Trophoblast cell (in vitro differentiated cells and primary cell): ENCODE results near the gene PARPBP.
A peak's percentile ranks its signal among the peaks of the same experiment; 100 is the strongest.

Experiments
- DNase-seq, 2 donors: peaks; one replicate each; pipeline ENCODE4 v3.0.0-alpha.2; 2016
- H2AFZ ChIP-seq: 2 replicates; pipeline ENCODE4 v1.6.1; 2013; ENCODE audit warnings: low read length, moderate library complexity, mild to moderate bottlenecking; ENCODE audit not compliant: insufficient read depth, poor library complexity
- H2AK5ac ChIP-seq: 2 replicates; pipeline ENCODE4 v1.6.1; 2013; ENCODE audit warnings: mild to moderate bottlenecking, low read length
- H2BK120ac ChIP-seq: 2 replicates; pipeline ENCODE4 v1.6.1; 2013; ENCODE audit warnings: low read length, mild to moderate bottlenecking, moderate library complexity; ENCODE audit not compliant: insufficient read depth, poor library complexity
- H2BK12ac ChIP-seq: 2 replicates; pipeline ENCODE4 v1.6.1; 2013; ENCODE audit warnings: mild to moderate bottlenecking, low read length, moderate library complexity
- H2BK5ac ChIP-seq: 2 replicates; pipeline ENCODE4 v1.6.1; 2013; ENCODE audit warnings: low read length, low read depth, moderate library complexity, mild to moderate bottlenecking; ENCODE audit not compliant: poor library complexity
- H3K14ac ChIP-seq: 2 replicates; pipeline ENCODE4 v1.6.1; 2013; ENCODE audit warnings: mild to moderate bottlenecking, low read length
- H3K18ac ChIP-seq: 2 replicates; pipeline ENCODE4 v1.6.1; 2013; ENCODE audit warnings: mild to moderate bottlenecking, low read length
- H3K23ac ChIP-seq: 2 replicates; pipeline ENCODE4 v1.6.1; 2013; ENCODE audit warnings: low read length
- H3K27ac ChIP-seq: 2 replicates; pipeline ENCODE4 v1.5.1; 2013; ENCODE audit warnings: low read depth, mild to moderate bottlenecking, inconsistent platforms, low read length, moderate library complexity
- H3K27me3 ChIP-seq: 2 replicates; pipeline ENCODE4 v1.6.1; 2013; ENCODE audit warnings: inconsistent platforms, mild to moderate bottlenecking, low read length, moderate library complexity; ENCODE audit not compliant: insufficient read depth
- H3K36me3 ChIP-seq, 2 experiments: 1 replicate in 1 of 2; 2 replicates in 1 of 2; pipeline ENCODE4 v1.6.1; 2013; ENCODE audit warnings: low read length in 2 of 2, mild to moderate bottlenecking in 2 of 2, moderate library complexity in 1 of 2; ENCODE audit not compliant: insufficient read depth in 2 of 2, control insufficient read depth in 1 of 2
- H3K4ac ChIP-seq: 2 replicates; pipeline ENCODE4 v1.6.1; 2013; ENCODE audit warnings: low read depth, mild to moderate bottlenecking, low read length, moderate library complexity
- H3K4me1 ChIP-seq, 2 experiments: 1 replicate in 1 of 2; 2 replicates in 1 of 2; pipeline ENCODE4 v1.6.1; 2013; ENCODE audit warnings: low read length in 2 of 2, mild to moderate bottlenecking in 2 of 2, moderate library complexity in 1 of 2; ENCODE audit not compliant: insufficient read depth in 2 of 2, control insufficient read depth in 1 of 2
- H3K4me2 ChIP-seq: 2 replicates; pipeline ENCODE4 v1.6.1; 2013; ENCODE audit warnings: inconsistent platforms, mild to moderate bottlenecking, low read length, moderate library complexity
- H3K4me3 ChIP-seq: 2 replicates; pipeline ENCODE4 v1.5.1; 2013; ENCODE audit warnings: mild to moderate bottlenecking, low read depth, low read length, inconsistent platforms
- H3K79me1 ChIP-seq: one replicate; pipeline ENCODE4 v1.6.1; 2013; ENCODE audit warnings: low read length
- H3K79me2 ChIP-seq: 2 replicates; pipeline ENCODE4 v1.6.1; 2013; ENCODE audit warnings: low read length, mild to moderate bottlenecking; ENCODE audit not compliant: control insufficient read depth, insufficient read depth, poor library complexity
- H3K9ac ChIP-seq: 2 replicates; pipeline ENCODE4 v1.6.1; 2013; ENCODE audit warnings: mild to moderate bottlenecking, low read length
- H3K9me3 ChIP-seq: 2 replicates; pipeline ENCODE4 v1.6.1; 2013; ENCODE audit warnings: low read depth, mild to moderate bottlenecking, control low read depth, inconsistent platforms, low read length; ENCODE audit not compliant: insufficient read depth
- H4K12ac ChIP-seq: 2 replicates; pipeline ENCODE4 v1.6.1; 2013; ENCODE audit warnings: low read depth, mild to moderate bottlenecking, low read length, moderate library complexity
- H4K8ac ChIP-seq: 2 replicates; pipeline ENCODE4 v1.6.1; 2013; ENCODE audit warnings: low read depth, mild to moderate bottlenecking, low read length, moderate library complexity
- H4K91ac ChIP-seq: one replicate; pipeline ENCODE4 v1.6.1; 2013; ENCODE audit warnings: low read depth, mild to moderate bottlenecking, low read length, moderate library complexity
- WGBS: extraction: QIAGEN DNeasy Blood & Tissue Kit; methylation state at CpG from one replicate; pipeline ENCODE4 v1.1.7; 2013; ENCODE audit warnings: missing lambda C conversion rate; ENCODE audit not compliant: insufficient read length, insufficient coverage; ENCODE audit errors: extremely low coverage; 5-methylcytosine and 5-hydroxymethylcytosine counted together

Gene PARPBP

DNA sequence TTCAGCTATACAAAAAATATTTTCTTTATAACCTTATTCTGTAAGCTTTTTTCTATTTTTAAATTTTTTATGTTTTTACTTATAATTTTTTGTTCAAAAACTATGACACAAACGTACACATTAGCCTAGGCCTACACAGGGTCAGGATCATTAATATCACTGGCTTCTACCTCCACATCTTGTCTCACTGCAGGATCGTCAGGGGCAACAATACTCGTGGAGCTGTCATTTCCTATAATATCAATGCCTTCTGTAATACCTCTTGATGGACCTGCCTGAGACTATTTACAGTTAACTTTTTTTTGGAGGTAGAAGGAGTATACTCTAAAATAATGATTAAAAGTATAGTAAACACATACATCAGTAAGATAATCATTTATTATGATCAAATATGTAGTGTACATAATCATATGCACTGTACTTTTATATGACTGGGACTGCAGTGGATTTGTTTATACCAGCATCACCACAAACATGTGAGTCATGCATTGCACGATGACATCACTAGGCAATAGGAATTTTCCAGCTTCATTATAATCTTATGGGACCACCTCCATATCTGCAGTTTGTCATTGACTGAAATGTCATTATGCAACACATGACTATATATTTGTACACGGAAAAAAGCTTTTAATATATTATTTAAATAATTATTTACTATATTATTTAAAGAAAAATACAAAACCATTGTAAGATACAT lies 96.2 kb downstream of the PARPBP start:
- no peak overlapping the region for H4K12ac ChIP-seq
- no peaks in the 10 kb centered on the region for H3K27me3 ChIP-seq
- WGBS, result no CpG with 5 or more reads among the region's 5 CpGs
- no peaks in the 10 kb centered on the region for H3K9me3 ChIP-seq
- H2AK5ac ChIP-seq, result no peak overlapping the region
- H4K91ac ChIP-seq, result no peak overlapping the region
- H3K4ac ChIP-seq, result no peak overlapping the region
- no peak overlapping the region for H3K14ac ChIP-seq
- H3K79me1 ChIP-seq, result no peaks in the 10 kb centered on the region
- peak; percentile 53 to 87 for DNase-seq
- no peaks in the 10 kb centered on the region for H3K36me3 ChIP-seq
- no peak overlapping the region for H2BK120ac ChIP-seq
- H2BK5ac ChIP-seq, result no peak overlapping the region
- H2AFZ ChIP-seq, result no peak overlapping the region
- H3K4me3 ChIP-seq, result no peak overlapping the region
- no peak overlapping the region for H3K4me2 ChIP-seq
- H3K18ac ChIP-seq, result no peak overlapping the region
- no peak overlapping the region for H2BK12ac ChIP-seq
- no peaks in the 10 kb centered on the region for H3K79me2 ChIP-seq
- H3K23ac ChIP-seq, result no peak overlapping the region
- no peak overlapping the region for H3K9ac ChIP-seq
- no peak overlapping the region for H3K27ac ChIP-seq
- H3K4me1 ChIP-seq, result no peaks in the 10 kb centered on the region
- H4K8ac ChIP-seq, result no peak overlapping the region

- Histone ChIP-seq H3K4me2 (no peak overlapping the region), H2BK5ac (no peak overlapping the region), H3K4me3 (no peak overlapping the region), H3K27ac (no peak overlapping the region), H3K14ac (no peak overlapping the region), H3K18ac (no peak overlapping the region), H4K12ac (no peak overlapping the region), H4K8ac (no peak overlapping the region), H3K36me3 (no peaks in the 10 kb centered on the region), H2BK120ac (no peak overlapping the region), H3K79me1 (no peaks in the 10 kb centered on the region), H3K27me3 (no peaks in the 10 kb centered on the region), H3K79me2 (no peaks in the 10 kb centered on the region), H3K9ac (no peak overlapping the region), H2AK5ac (no peak overlapping the region), H3K4ac (no peak overlapping the region), H3K9me3 (no peaks in the 10 kb centered on the region), H2BK12ac (no peak overlapping the region), H3K4me1 (no peaks in the 10 kb centered on the region), H3K23ac (no peak overlapping the region), H4K91ac (no peak overlapping the region), H2AFZ (no peak overlapping the region)
- DNase-seq, result no peak
Measured at GRCh38 chr12:102220736-102221135, 100.8 kb downstream of the PARPBP start.

GRCh38 chr12:102227954-102228353 lies 108.0 kb downstream of the PARPBP start:
- Histone ChIP-seq H3K27me3 (no peaks in the 10 kb centered on the region), H2BK12ac (no peak overlapping the region), H3K36me3 (no peaks in the 10 kb centered on the region), H2AK5ac (no peak overlapping the region), H3K4me3 (no peak overlapping the region), H3K9me3 (no peaks in the 10 kb centered on the region), H3K18ac (no peak overlapping the region), H4K12ac (no peak overlapping the region), H3K79me1 (no peaks in the 10 kb centered on the region), H2BK5ac (no peak overlapping the region), H4K91ac (no peak overlapping the region), H2BK120ac (no peak overlapping the region), H2AFZ (no peak overlapping the region), H3K14ac (no peak overlapping the region), H3K23ac (no peak overlapping the region), H3K4me1 (no peaks in the 10 kb centered on the region), H3K79me2 (no peaks in the 10 kb centered on the region), H3K4ac (no peak overlapping the region), H3K27ac (no peak overlapping the region), H3K4me2 (no peak overlapping the region), H4K8ac (no peak overlapping the region), H3K9ac (no peak overlapping the region)
- DNase-seq, result no peak
- no CpG with 5 or more reads among the region's 5 CpGs for WGBS

DNA sequence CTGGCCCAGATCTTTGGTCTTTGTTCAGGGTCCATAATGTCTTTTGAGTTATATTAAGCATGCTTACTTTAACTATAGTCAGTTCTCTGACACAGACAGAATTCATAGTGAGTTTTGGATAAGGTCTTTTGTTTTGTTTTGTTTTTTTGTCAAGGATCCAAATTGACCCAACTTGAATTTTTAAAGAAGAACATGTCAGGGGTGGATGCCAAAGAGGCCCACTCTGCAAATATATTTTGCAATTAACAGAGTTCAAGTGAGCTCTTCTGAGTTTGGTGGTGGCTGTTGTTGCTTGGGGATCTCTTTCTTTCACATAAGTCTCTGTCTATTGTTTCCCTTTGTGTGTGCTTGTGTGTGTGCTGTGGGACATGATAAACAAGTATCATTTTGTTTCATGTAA lies 112.1 kb downstream of the PARPBP start:
- H4K91ac ChIP-seq, result no peak overlapping the region
- no peak overlapping the region for H3K4me2 ChIP-seq
- no peak overlapping the region for H2BK5ac ChIP-seq
- H3K27me3 ChIP-seq, result no peaks in the 10 kb centered on the region
- no peak overlapping the region for H3K18ac ChIP-seq
- no peak overlapping the region for H2AFZ ChIP-seq
- no peaks in the 10 kb centered on the region for H3K79me1 ChIP-seq
- no peak overlapping the region for H4K8ac ChIP-seq
- H3K9ac ChIP-seq, result no peak overlapping the region
- no peak overlapping the region for H3K4me3 ChIP-seq
- no peak for DNase-seq
- H3K79me2 ChIP-seq, result no peaks in the 10 kb centered on the region
- H3K36me3 ChIP-seq, result no peaks in the 10 kb centered on the region
- H3K27ac ChIP-seq, result no peak overlapping the region
- H2BK120ac ChIP-seq, result no peak overlapping the region
- no peaks in the 10 kb centered on the region for H3K4me1 ChIP-seq
- no peak overlapping the region for H3K4ac ChIP-seq
- no peak overlapping the region for H2AK5ac ChIP-seq
- no peak overlapping the region for H4K12ac ChIP-seq
- H3K14ac ChIP-seq, result no peak overlapping the region
- H3K23ac ChIP-seq, result no peak overlapping the region
- H3K9me3 ChIP-seq, result no peaks in the 10 kb centered on the region
- H2BK12ac ChIP-seq, result no peak overlapping the region
